MM.1S (cell line): ENCODE measurements around the gene TMEM115.

Experiments used
- DNase-seq: peaks from one replicate; pipeline ENCODE4 v3.0.0-alpha.2; 2015
- H2AFZ ChIP-seq: fragments of 300-600 bp; sonication (generic); 2 replicates; pipeline ENCODE4 v1.6.0; 2016; ENCODE audit warnings: antibody characterized with exemption, low read length
- H3F3A ChIP-seq: fragments of 300-600 bp; sonication (generic); 2 replicates; pipeline ENCODE4 v1.6.1; 2016; ENCODE audit warnings: mild to moderate bottlenecking, antibody characterized with exemption, low read length, moderate library complexity, mixed read lengths; ENCODE audit not compliant: insufficient read depth
- H3K27ac ChIP-seq: fragments of 300-600 bp; sonication (generic); 2 replicates; pipeline ENCODE4 v1.5.1; 2016; ENCODE audit warnings: mild to moderate bottlenecking, low read length
- H3K27me3 ChIP-seq: fragments of 300-600 bp; sonication (generic); replicated peaks from 2 replicates; pipeline ENCODE4 v1.6.0; 2016; ENCODE audit warnings: low read length; ENCODE audit not compliant: insufficient read depth
- H3K36me3 ChIP-seq: fragments of 300-600 bp; sonication (generic); replicated peaks from 2 replicates; pipeline ENCODE4 v1.6.1; 2016; ENCODE audit warnings: mild to moderate bottlenecking, low read length, mixed read lengths; ENCODE audit not compliant: insufficient read depth
- H3K4me1 ChIP-seq: fragments of 300-600 bp; sonication (generic); 2 replicates; pipeline ENCODE4 v1.6.1; 2016; ENCODE audit warnings: low read length, mixed read lengths
- H3K4me2 ChIP-seq: fragments of 300-600 bp; sonication (generic); 2 replicates; pipeline ENCODE4 v1.6.0; 2016; ENCODE audit warnings: low read depth, low read length
- H3K4me3 ChIP-seq: fragments of 300-600 bp; sonication (generic); 2 replicates; pipeline ENCODE4 v1.5.1; 2016; ENCODE audit warnings: low read length, mixed read lengths
- H3K79me2 ChIP-seq: fragments of 300-600 bp; sonication (generic); 2 replicates; pipeline ENCODE4 v1.6.1; 2016; ENCODE audit warnings: mixed run types, low read length, mixed read lengths
- H3K9ac ChIP-seq: fragments of 300-600 bp; sonication (generic); 2 replicates; pipeline ENCODE4 v1.6.1; 2016; ENCODE audit warnings: low read length, mixed read lengths
- H3K9me2 ChIP-seq: fragments of 300-600 bp; sonication (generic); replicated peaks from 2 replicates; pipeline ENCODE4 v1.6.1; 2016; ENCODE audit warnings: mild to moderate bottlenecking, low read length, mixed read lengths; ENCODE audit not compliant: insufficient read depth
- H3K9me3 ChIP-seq: fragments of 300-600 bp; sonication (generic); replicated peaks from 2 replicates; pipeline ENCODE4 v1.6.1; 2016; ENCODE audit warnings: mild to moderate bottlenecking, low read length, mixed read lengths; ENCODE audit not compliant: insufficient read depth
- H4K20me1 ChIP-seq: fragments of 300-600 bp; sonication (generic); 2 replicates; pipeline ENCODE4 v1.6.1; 2016; ENCODE audit warnings: mild to moderate bottlenecking, low read length, moderate library complexity, mixed read lengths; ENCODE audit not compliant: insufficient read depth
- EZH2 ChIP-seq: fragments of 300-600 bp; sonication (generic); optimal IDR thresholded peaks from 2 replicates; pipeline ENCODE3; 2017; ENCODE audit warnings: low read depth, mild to moderate bottlenecking, antibody characterized with exemption, low read length, mixed read lengths
- EZH2phosphoT487 ChIP-seq: fragments of 300-600 bp; sonication (generic); IDR thresholded peaks from 2 replicates; pipeline ENCODE4 v1.6.1; 2018; ENCODE audit warnings: antibody characterized with exemption, low read length
- TF ChIP-seq, protein P1 (sequence below): fragments of 300-600 bp; sonication (generic); IDR thresholded peaks from 2 replicates; pipeline ENCODE4 v1.5.1; 2016; ENCODE audit warnings: antibody characterized with exemption, low read length, mixed read lengths

Gene TMEM115

DNA sequence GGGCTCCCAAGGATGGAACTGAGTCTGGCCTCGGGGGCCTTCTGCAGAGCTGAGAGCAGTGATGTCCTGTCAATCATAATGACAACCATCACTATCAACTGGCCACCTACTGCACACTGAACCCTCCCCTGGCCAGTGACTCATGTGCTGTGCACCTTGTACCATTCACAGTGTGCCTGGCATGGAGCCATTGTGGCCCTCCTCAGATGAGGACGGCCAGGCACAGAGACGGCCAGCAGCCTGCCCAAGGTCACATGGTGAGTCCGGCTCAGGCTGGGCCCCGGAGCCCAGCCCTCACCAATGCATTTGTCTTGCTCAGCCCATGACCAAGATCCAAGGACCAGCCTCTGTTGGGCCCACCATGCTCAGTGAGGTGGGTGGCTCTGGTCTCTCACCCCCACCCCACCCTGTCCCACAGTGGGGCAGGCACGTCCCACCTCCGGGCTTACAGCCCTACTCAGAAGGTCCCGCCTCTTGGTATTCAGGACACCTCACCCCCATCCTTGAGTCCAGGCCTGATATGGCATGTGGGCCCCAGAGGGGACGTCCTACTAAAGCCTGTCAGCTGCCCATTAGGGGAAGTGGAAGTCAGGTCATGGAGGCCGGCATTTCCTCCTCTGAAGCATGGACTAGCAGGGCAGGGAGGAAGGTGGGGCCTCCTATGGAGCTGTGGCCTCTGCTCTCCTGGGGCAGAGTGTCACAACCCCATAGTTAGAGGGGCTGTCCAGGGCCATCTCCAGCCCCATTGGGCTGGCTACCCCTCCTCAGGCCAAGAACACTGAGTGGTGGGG is 35.9 kb upstream of the TMEM115 start:
- no peaks in the 10 kb centered on the region for H3K9me2 ChIP-seq
- H3K79me2 ChIP-seq = no peaks in the 10 kb centered on the region
- no peak overlapping the region for H2AFZ ChIP-seq
- no peaks in the 10 kb centered on the region for H3K36me3 ChIP-seq
- H4K20me1 ChIP-seq = no peaks in the 10 kb centered on the region
- no peak for DNase-seq
- peaks cover 50% of the 10 kb centered on the region for H3K27me3 ChIP-seq
- TF ChIP-seq EZH2 = no peak
- no peak overlapping the region for H3K4me3 ChIP-seq
- no peaks in the 10 kb centered on the region for H3F3A ChIP-seq
- H3K4me1 ChIP-seq = no peaks in the 10 kb centered on the region
- no peak overlapping the region for H3K4me2 ChIP-seq
- no peaks in the 10 kb centered on the region for H3K9me3 ChIP-seq
- H3K27ac ChIP-seq = no peak overlapping the region
- H3K9ac ChIP-seq = no peak overlapping the region

DNA sequence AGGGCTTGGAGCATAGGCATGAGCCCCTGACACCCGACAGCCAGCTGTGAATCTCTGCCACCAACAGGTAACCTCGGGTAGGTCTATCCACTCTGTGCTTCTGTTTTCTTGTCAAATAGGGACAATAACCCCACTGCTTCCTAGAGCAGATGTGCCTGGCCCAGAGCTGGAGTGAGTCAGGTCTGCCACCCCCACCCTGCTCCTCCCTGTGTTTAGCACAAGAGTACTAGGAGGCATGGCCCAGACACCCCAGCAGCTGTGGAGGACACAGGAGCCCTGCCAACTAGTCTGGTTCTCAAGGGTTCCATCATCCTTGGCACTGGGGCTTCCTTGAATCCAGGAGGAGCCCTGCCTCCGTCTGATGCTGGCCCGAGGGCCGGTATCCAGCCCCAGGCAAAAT is 33.7 kb upstream of the TMEM115 start:
- H3K9ac ChIP-seq = no peak overlapping the region
- DNase-seq = no peak
- TF ChIP-seq EZH2phosphoT487 (no peak), EZH2 (no peak)
- TF ChIP-seq, protein P1, sequence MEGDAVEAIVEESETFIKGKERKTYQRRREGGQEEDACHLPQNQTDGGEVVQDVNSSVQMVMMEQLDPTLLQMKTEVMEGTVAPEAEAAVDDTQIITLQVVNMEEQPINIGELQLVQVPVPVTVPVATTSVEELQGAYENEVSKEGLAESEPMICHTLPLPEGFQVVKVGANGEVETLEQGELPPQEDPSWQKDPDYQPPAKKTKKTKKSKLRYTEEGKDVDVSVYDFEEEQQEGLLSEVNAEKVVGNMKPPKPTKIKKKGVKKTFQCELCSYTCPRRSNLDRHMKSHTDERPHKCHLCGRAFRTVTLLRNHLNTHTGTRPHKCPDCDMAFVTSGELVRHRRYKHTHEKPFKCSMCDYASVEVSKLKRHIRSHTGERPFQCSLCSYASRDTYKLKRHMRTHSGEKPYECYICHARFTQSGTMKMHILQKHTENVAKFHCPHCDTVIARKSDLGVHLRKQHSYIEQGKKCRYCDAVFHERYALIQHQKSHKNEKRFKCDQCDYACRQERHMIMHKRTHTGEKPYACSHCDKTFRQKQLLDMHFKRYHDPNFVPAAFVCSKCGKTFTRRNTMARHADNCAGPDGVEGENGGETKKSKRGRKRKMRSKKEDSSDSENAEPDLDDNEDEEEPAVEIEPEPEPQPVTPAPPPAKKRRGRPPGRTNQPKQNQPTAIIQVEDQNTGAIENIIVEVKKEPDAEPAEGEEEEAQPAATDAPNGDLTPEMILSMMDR = no peak
- no peak overlapping the region for H2AFZ ChIP-seq
- no peaks in the 10 kb centered on the region for H4K20me1 ChIP-seq
- no peaks in the 10 kb centered on the region for H3K9me3 ChIP-seq
- no peak overlapping the region for H3K4me2 ChIP-seq
- peaks cover 62% of the 10 kb centered on the region for H3K27me3 ChIP-seq
- H3K9me2 ChIP-seq = no peaks in the 10 kb centered on the region
- H3F3A ChIP-seq = no peaks in the 10 kb centered on the region
- H3K4me3 ChIP-seq = no peak overlapping the region
- H3K4me1 ChIP-seq = no peaks in the 10 kb centered on the region
- H3K27ac ChIP-seq = no peak overlapping the region
- no peaks in the 10 kb centered on the region for H3K36me3 ChIP-seq
- H3K79me2 ChIP-seq = no peaks in the 10 kb centered on the region

DNA sequence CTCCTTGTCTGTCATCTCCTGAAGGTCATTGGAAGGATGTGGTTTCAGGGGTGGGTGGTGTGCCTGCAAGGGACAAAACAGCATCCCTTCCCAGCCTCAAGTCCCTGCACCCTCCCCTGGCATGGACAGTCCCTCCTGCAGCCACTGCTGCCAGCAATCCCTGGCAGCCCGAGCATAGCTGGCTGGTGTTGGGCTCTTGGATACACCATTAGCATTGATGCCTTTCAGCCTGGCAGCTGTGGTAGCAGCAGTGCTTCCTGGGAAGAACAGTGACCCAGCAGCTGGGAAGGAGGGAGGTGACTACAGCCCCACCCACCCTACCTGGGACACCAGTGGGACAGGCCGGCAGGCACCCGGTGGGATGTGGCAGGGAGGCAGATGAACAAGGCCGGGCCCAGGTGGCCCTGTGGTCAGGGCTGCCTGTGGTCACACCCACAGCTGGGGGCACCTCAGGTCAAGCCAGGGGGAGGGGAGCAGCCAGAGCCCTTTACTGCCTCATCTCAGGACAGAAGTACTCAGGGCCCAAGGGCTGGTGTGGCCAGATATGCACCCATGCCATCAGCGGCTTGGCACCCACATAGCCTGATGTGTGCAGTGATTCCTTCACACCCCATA is 32.9 kb upstream of the TMEM115 start:
- H3F3A ChIP-seq = no peaks in the 10 kb centered on the region
- H3K27ac ChIP-seq = no peak overlapping the region
- TF ChIP-seq EZH2 (no peak), EZH2phosphoT487 (no peak)
- H3K36me3 ChIP-seq = no peaks in the 10 kb centered on the region
- no peaks in the 10 kb centered on the region for H3K9me3 ChIP-seq
- no peaks in the 10 kb centered on the region for H3K9me2 ChIP-seq
- H3K9ac ChIP-seq = no peak overlapping the region
- DNase-seq = no peak
- no peak overlapping the region for H3K4me2 ChIP-seq
- H4K20me1 ChIP-seq = no peaks in the 10 kb centered on the region
- no peak overlapping the region for H3K4me3 ChIP-seq
- no peaks in the 10 kb centered on the region for H3K79me2 ChIP-seq
- no peak overlapping the region for H2AFZ ChIP-seq
- peaks cover 66% of the 10 kb centered on the region for H3K27me3 ChIP-seq
- H3K4me1 ChIP-seq = no peaks in the 10 kb centered on the region

DNA sequence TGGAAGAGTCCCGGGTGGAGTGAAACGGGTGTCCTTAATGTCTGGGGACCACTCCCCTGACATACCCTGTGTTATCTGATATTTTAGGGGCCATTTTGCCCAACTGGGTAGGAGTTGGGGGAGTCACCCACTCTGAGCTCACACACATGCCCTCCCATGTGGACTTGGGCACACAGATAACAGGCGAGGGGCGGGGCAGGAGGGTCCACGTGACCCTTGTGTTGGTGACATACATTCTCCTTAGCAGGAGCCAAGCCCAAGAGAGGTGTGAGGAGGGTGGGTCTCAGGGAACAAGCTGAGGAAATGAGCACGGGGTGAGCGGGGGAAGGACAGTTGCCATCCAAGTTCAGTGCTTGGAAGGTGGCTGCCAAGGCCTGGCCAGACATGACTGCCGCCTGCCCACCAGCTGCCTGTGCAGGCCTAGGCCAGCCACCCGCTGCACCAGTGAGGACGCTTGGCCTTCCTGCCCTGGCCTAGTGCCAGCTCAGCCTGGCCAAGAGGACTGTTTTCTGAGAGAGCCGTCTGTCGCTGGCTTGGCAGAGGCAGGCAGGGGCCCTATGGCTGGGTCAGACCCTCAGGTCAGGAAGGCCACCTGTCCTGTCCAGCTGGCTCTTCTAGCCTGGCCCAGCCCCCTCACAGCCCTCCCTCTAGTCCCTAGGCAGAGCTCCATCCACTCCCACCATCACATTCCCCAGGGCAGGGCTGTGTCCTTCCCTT is 31.3 kb upstream of the TMEM115 start:
- no peaks in the 10 kb centered on the region for H3K36me3 ChIP-seq
- H2AFZ ChIP-seq = no peak overlapping the region
- DNase-seq = no peak

More for the DNA sequence above, 31.3 kb upstream of the TMEM115 start:
- Histone ChIP-seq H3K27ac (no peak overlapping the region), H3K9ac (no peak overlapping the region), H3K9me3 (no peaks in the 10 kb centered on the region), H3K4me1 (no peaks in the 10 kb centered on the region), H4K20me1 (no peaks in the 10 kb centered on the region), H3K79me2 (no peaks in the 10 kb centered on the region), H3K27me3 (peaks cover 79% of the 10 kb centered on the region), H3K9me2 (no peaks in the 10 kb centered on the region), H3K4me2 (no peak overlapping the region), H3K4me3 (no peak overlapping the region), H3F3A (no peaks in the 10 kb centered on the region)
- no peak for TF ChIP-seq EZH2
- no peak for TF ChIP-seq EZH2phosphoT487
- TF ChIP-seq, protein P1 = no peak
